ENCODE data around the gene OGDH.
"Not testable (repeated sequence)": the region's sequence is repeated elsewhere in the genome, so short reads cannot be mapped to it uniquely, and the experiment has no call there.

The OGDH gene

DNA sequence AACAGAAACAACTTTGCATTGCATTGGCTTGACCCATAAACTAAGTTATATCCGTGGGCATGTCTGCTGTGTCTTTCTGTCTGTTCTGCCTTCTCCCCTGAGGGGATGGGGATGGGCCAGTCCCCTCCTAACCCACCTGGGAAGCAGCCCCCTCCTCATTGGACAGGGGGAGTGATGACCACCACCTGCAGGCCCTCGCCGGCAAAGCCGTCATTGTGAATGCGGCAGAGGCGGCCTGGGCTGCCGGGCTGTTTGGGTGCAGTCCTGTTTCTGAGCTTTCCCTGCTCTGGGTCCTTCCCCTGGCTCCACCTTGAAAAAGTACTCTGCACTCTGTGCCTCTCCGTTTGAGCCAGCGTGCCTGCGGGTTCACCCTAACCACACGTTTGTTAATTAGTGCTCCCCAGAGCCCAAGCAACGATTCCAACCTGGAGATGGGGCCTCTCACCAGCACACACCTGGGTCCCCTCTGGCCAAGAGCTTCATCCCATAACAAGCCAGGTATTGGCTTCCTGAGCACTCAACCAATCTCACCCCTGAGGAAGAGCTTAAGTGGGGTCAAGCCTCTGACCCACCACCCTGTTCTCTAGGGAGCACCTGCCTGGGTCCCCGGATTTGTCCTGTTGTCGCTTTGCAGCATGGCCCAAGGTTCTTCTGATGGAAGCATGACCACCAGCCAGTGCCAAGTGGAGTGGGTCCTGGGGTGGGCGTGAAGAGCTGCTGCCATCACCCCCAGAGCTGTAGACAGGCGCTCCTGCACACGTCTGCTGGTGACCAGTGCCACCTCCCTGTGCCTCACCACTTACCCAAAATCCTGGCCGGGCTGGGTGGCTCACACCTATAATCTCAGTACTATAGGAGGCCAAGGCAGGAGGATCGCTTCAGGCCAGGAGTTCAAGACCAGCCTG is 102.8 kb downstream of the OGDH start:
- DNase-seq = no peak

DNA sequence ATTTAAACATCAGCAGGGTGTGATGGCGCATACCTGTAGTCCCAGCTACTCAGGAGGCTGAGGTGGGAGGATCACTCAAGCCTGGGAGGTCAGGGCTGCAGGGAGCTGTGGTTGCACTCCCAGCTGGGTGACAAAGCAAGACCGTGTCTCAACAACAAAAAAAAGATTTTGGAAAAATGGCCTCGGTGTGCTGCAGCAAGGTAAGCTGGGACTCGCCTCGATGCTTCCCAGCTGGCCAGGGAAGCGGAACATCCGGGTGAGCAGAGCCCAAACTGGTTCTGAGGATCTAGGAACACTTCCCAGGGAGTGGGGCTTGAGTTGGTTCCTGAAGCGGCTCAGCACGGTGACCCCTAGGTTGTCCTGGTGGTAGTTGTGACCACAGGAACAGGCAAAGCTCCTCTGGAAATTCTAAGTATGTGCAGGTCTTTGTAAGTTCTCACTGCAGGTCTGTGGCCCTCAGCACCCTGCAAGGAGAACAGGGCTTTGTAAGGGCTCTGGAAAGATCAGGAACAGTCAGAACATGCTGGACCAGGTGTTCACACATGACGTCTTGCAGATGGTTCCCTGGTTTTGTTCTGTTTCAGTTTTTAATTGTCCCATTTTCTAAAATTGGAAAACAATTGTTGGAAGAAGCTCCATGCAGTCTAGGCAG is 103.6 kb downstream of the OGDH start:
- DNase-seq = no peak

DNA sequence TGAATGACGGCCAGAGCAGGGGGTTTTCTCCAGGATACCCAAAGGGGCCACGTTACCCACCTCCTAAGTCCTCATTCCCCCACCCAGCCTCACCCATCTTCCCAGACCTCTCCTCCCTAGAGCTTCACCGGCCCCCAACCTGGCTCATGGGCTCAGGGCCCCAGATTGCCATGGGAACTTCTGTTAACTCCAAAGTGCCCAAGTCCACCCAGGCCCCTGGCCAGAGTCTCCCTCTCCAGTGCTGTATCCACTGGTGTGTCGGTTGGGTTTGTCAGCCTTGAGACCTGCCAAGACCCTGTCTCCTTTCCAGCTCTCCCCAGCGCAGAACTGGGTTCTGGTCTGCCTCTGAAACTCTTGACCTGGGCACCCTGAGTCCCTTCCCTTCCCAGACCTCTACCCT is 105.1 kb downstream of the OGDH start:
- DNase-seq = no peak

GRCh38 chr7:44712012-44712411 is 105.6 kb downstream of the OGDH start:
- DNase-seq = no peak

DNA sequence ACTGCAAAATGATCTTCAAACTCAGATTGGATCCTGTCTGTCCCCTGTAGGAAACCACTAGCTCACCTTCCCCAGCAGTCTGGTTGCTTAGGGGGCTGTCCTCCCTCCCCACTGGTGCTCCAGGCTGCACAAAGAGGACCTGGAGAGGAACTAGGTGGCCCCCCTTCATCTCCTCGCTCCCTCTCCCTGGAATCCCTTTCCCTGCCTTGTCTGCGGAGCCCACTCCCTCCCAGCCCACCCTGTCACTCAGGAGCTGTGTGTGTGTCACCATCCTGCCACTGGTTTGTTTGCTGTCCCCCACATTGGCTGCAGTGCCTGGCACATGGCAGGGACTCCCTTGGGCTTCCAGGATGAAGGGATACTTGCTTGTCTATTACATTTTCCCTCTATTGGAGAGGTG is 106.7 kb downstream of the OGDH start:
- DNase-seq = no peak

GRCh38 chr7:44713680-44714335 is 107.4 kb downstream of the OGDH start:
- DNase-seq = no peak

DNA sequence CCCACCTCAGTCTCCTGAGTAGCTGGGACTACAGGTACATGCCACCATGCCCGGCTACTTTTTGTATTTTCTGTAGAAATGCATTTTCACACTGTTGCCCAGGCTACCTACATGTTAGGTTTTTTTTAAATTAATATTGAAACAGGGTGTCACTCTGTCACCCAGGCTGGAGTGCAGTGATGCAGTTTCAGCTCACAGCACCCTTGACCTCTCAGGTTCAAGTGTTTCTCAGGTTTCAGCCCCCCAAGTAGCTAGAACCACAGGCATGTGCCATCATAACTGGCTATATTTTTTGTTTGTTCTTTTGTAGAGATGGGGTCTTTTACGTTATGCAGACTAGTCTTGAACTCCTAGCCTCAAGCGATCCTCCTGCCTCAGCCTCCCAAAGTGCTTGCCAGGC is 109.8 kb downstream of the OGDH start:
- no peak for DNase-seq

- no peak for DNase-seq
These were observed 113.9 kb downstream of the OGDH start for GRCh38 chr7:44720301-44720700.

DNA sequence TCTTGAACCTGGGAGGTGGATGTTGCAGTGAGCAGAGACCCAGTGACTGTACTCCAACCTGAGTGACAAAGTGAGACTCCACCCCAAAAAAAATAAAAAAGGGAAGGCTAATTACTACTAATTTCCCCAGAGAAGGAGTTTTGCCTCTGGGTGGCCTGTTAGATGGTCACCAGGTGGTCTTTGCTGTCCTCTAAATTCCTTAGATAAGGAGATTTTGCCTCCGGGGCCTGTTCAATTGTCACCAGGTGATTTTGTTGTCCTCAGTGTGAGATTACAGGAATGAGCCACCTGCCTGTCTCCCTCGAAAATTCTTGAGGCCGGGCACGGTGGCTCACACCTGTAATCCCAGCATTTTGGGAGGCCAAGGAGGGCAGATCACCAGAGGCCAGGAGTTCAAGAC is 117.8 kb downstream of the OGDH start:
- DNase-seq = no peak

DNA sequence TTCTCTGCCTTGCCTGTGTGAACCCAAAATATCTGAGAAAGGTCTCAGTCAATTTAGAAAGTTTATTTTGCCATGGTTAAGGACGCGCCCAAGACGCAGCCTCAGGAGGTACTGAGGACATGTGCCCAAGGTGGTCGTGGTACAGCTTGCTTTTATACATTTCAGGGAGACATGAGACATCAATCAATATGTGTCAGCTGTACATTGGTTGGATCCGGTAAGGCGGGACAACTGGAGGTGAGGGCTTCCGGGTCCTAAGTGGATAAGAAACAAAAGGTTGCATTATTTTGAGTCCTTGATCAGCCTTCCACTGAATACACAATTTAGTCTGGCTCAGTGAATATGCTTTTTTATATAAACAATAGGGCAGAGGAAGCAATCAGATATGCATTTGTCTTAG is 119.8 kb downstream of the OGDH start:
- not testable (repeated sequence) for DNase-seq

DNA sequence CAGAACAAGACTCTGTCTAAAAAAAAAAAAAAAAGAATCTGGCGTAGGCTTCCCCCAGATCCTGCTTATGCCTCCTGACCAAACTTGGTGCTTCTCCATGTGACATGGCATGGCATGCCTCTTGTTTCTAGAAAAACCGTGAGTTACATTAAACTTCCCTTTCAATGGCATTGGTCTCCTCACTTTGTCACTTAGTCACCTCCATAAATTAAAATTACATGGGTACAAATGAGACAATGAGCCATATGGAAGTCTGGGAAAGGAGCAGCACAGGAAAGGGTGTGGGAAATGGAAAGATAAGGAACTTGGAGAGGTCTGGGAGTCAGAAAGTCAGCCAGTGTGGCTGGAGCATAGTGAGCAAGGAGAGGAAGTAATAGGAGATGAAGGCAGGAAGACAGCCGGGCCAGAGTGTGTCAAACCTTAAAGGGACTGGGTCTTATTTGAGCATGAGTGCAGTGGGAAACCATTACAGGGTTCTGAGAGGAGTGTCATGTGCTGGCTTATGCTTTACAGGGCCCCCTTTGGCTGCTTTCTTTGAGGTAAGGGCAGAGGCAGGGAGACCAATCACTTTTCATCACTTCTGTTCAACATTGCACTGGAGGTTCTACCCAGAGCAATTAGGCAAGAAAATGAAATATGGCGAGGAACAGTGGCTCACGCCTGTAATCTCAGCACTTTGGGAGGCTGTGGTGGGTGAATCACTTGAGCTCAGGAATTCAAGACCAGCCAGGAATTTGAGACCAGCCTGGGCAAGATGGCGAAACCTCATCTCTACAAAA is 120.9 kb downstream of the OGDH start:
- no peak for DNase-seq

DNA sequence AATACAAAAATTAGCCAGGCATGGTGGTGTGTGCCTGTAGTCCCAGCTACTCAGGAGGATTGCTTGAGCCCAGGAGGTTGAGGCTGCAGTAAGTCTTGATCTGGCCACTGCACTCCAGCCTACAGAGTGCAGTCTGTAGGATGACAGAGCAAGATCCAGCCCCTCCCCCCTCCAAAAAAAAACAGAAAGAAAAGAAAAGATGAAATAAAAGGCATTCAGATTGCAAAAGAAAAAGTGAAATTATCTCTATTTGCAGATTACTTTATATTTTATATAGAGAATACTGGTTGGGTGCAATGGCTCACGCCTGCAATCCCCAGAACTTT is 121.5 kb downstream of the OGDH start:
- no peak for DNase-seq

GRCh38 chr7:44729949-44730590 is 123.6 kb downstream of the OGDH start:
- no peak for DNase-seq

DNA sequence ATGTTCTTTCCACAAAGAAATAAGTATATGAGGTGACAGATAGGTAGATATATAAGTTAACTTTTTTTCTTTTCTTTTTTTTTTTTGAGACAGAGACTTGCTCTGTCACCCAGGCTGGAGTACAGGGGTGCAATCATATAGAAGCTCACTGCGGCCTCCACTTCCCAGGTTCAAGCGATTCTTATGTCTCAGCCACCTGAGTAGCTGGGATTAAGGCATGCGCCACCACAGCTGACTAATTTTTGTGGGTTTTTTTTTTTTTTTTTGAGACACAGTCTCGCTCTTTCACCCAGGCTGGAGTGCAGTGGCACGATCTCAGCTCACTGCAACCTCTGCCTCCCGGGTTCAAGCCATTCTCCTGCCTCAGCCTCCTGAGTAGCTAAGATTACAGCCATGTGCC is 126.5 kb downstream of the OGDH start:
- DNase-seq = not testable (repeated sequence)

DNA sequence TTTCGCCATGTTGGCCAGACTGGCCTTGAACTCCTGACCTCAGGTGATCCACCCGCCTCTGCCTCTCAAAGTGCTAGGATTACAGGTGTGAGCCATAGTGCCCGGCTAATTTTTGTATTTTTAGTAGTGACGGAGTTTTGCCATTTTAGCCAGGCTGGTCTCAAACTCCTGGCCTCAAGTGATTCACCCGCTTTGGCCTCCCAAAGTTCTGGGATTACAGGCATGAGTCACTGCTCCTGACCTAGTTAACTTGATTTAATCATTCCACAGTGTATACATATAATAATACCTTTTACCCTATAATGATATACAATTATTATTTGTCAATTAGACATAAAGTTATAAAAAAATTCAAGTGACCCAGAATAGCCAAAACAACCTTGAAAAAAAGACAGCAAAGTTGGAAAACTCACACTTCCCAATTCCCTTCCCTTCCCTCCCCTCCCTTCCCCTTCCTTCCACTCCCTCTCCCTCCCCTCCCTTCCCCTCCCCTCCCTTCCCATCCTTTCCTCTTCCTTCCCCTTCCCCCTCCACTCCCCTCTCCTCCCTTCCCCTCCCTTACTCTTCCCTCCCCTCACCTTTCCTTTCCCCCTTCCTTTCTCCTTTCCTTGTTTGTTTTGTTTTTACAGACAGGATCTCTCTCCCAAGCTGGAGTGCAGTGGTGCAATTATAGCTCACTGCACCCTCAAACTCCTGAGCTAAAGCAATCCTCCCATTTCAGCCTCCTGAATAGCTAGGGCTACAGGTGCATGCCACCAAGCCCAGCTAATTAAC is 127.5 kb downstream of the OGDH start:
- DNase-seq = no peak

DNA sequence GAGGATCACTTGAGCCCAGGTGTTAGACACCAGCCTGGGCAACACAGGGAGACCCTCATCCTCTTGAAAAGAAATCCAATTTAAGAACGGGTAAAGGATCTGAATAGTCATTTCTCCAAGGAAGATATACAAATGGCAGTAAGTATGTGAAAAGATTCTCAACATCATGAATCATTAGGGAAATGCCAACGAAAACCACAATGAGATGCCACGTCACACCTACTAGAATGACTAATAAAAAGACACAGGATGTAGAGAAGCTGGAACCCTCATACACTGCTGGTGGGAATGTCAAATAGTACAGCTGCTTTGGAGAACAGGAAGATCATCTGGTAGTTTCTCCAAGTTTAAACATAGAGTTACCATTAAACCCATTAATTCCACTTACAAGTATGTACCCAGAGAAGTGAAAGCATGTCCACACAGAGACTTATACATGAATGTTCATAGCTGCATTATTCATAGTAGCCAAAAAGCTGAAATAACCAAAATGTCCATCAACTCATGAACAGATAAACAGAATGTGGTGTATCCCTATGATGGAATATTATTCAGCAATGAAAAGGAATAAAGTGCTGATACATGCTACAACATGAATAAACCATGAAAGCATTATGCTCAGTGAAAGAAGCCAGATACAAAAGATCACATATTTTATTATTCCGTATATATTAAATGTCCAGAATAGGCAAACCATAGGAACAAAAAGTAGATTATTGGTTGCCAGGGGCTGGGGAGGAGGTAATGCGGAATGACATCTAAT is 129.2 kb downstream of the OGDH start:
- no peak for DNase-seq

GRCh38 chr7:44736896-44737295 is 130.5 kb downstream of the OGDH start:
- no peak for DNase-seq

DNA sequence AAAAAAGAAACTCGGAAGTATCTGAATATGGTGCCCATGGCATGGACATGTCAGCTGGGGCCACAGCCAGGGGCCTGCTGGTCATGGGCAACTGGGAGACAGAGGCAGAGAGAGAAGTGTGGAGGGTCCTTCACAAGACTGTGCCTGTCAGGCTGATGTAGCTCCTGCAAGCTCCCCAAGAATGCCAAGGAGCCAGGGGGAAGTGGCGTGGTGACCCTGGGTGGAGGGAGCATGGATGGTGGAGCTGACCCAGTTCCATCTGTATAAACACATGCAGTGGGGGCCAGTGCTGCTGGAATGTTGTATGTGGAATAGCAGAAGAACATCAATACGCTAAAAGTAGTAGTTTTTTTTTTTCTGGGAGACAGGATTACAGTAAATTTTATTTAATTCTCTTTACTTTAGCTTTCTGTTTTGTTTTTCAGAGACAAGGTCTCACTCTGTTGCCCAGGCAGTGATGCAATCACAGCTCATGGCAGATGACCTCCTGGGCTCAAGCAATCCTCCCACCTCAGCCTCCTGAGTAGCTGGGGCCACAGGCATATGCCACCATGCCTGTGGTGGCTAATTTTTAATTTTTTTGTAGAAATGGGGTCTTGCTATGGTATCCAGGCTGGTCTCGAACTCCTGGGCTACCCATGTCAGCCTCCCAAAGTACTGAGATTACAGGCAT is 131.8 kb downstream of the OGDH start:
- no peak for DNase-seq

- DNase-seq = no peak
These were observed 132.6 kb downstream of the OGDH start for GRCh38 chr7:44738876-44739665.

DNA sequence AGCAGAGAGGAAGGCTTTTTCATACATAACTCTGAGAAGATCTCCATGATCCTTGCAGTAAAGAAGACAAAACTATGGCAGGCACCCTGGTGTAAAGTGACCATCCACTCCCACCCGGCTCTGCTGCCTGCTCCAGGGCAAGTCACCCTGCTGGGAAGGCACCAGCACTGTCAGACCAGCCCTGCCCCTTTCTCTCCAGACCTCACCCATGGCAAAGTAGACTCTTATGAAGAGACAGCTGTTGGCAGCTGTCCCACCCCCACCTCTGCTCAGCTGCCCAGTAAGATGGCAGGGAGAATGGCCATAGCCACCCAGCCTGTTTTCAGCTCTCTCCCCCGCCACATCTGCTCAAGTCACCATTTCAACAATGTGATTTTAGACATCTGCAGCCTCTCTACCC is 133.6 kb downstream of the OGDH start:
- DNase-seq = no peak

All from activated T-cell treated with anti-CD3 and anti-CD28 coated beads, Interleukin-2, amount 50 U/mL, for 1 hour (primary cell).